NCI-H1694 treated with DMSO at 0.1 percent for 48 hours (cell line): ENCODE measurements around the gene PSENEN.
"Not testable (repeated sequence)": the region's sequence is repeated elsewhere in the genome, so short reads cannot be mapped to it uniquely, and the experiment has no call there.

Experiments used
- DNase-seq: peaks from one replicate; lab custom pipeline; 2025; lab: John Stamatoyannopoulos, UW

PSENEN gene

DNA sequence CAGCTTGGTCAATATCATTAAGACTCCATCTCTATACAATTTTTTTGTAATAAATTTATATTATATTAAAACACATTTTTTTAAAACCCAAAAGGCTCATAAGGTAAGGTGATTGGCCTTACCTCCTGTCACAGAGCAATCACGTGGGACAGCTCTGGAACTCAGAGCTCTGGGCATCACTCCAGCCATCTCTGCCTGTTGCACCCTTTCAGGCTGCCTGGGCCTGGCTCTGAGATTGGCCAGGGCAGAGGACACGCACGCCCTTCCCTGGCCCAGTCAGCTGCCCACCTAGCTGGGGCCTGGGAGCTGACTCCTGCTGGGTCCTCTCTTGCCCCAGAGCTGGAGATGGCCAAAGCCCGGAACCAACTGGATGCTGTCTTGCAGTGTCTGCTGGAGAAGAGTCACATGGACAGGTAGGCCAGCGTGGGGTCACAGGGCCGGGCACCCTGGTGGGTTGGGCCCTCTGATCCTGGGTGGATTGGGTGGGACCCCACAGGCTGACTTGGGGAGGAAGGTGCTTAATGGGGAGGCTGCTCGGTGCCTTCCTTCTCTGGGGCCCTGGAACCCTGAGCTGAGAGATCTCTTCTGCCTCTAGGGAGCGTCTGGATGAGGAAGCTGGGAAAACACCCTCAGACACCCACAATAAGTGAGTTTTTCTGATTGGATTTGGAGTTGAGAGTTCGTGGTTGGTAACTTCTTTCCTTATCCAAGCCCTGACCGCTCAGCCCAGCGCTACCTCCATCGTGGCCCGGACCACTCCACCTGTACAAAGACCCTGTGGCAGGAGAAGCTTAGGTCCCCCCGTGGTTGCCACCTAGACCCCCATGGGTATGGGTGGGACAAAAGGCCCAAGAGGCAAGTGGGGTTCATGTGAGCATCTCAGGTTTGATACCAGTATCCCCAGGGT, 6.6 kb downstream of the PSENEN start:
- DNase-seq, result no peak

DNA sequence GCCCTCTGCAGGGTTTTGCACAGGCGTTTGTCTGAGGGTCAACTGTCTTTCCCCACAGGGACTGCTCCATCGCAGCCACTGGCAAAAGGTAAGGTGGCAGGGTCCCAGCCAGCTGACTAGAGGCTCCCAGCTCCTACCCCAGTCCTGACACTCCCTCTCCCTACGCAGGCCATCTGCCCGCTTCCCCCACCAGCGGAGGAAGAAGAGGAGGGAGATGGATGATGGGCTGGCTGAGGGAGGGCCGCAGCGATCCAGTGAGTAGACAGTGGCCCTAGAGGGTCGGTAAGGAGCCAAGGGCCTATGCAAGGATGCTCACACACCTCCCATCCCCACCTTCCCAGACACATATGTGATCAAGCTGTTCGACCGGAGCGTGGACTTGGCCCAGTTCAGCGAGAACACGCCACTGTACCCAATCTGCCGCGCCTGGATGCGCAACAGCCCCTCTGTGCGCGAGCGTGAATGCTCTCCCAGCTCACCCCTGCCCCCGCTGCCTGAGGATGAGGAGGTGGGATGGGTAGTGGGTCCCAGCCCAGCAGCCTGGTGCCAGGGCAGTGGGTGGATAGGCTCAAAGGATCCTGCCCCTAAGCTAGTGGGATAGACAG, 7.4 kb downstream of the PSENEN start:
- no peak for DNase-seq

DNA sequence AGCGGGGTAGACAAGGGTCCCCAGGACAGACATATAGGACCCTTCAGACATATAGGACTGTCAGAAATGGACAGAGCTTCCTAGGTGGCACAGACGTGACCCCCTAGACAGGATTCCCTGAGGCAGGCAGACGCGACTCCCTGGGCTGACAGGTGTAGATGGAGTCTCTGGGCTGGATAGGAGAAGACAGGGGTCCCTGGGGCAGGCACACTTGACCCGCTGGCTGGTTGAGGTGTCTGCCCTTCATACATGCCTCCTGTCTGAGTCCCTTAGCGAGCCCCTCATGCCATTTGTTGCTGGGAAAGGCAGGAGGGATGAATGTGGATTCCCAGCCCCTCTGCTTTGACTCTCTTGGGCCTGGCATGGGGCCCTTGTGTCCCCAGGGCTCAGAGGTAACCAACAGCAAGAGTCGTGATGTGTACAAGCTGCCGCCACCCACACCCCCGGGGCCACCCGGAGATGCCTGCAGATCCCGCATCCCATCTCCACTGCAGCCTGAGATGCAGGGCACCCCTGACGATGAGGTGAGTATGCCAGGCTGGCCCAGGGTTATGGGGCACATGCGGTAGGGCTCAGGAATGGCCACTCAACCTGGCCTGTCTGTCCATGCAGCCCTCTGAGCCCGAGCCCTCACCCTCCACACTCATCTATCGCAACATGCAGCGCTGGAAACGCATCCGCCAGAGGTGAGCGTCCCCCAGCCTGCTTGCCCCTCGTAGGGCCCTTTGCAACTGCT, 8.4 kb downstream of the PSENEN start:
- DNase-seq, result no peak

DNA sequence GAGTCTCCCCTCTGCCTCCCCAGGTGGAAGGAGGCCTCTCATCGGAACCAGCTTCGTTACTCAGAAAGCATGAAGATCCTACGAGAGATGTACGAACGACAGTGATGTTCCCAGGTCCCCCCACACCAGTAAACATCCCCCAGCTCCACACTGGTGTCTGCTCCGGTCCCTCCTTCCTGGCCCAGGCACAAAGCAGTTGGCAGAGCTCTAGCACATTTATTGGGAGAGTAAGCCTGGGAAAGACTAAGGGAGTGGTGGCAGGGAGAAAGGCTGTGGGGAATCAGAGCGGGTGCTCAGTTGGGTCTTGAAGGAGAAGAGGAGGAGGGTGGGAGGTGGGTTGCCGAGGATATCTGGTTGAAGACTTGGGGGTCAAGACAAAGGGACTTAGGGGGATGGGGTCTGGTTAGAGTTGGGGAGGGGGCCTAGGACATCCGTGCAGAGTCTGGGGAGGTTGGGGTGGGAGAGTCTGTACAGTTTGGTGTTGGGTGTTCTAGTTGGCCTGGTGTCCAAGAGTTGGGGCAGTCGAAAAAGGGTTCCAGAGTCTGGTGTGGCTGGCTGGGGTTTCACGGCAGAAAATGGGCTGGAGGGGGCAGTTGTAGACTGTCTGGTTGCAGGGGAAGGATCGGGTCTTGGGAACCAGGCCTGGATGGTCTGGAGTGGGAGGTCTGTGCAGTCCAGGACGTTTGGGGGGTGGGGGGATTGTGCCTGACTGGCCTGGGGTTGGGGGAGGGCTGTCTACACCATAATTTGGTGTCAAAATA, 9.1 kb downstream of the PSENEN start:
- no peak for DNase-seq

DNA sequence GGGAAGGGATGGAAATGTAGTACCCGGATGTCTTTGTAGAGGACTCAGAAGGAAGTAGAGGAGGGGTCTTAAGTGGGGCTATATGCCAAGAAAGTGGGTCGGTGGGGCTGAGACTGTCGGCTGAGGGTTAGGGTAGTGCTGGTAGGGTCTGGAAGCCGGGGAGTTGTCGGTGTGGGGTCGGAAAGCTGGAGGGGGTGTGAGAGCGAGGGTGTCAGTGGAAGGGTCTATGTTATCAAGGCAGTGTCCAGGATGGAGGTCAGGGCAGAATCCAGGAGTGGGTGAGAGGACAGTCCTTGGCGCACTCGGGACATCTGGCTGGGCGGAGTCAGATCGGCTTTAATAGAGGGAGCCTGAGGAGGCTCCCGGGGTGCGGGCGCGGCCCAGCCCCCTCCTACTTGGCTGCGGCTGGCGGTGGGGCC, 9.7 kb downstream of the PSENEN start:
- DNase-seq, result no peak

DNA sequence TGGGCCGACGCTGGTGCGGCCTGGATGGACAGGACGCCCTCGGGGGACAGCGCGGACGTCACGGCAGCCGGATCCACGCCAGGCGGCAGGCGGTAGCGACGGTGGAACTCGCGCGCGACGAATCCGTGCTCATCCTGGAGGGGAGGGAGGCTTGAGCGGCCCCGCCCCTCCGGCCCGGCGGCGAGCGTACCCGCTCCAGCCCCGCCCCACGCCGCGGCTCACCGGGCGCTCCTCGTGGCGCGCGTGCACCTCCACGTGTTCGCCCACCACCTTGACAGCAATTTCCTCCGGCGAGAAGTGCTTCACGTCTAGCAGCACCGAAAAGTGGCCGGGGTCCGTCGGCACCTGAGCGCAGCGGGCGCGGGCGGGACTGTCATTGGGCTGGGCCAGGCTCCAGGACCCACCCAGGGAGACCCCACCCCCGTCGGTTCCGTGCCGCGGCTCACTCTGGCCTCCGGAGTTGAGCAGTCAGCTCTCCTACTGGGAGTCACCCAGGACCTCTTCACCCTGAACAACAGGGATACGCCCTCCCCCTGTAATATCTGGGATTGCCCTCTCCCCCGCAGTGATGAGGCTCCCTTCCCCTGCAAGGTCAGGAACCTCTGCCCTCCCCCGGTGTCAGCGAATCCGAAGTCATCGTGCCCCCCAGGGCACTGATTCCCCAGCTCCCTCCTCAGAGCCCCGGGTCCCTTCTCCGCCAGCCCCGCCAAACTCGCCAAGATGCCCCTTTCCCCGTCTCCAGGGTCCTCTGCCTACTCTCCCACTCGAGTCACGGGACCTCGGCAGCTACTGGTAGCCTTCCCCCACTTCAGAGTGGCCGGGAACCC, 10.3 kb downstream of the PSENEN start:
- DNase-seq, result no peak

DNA sequence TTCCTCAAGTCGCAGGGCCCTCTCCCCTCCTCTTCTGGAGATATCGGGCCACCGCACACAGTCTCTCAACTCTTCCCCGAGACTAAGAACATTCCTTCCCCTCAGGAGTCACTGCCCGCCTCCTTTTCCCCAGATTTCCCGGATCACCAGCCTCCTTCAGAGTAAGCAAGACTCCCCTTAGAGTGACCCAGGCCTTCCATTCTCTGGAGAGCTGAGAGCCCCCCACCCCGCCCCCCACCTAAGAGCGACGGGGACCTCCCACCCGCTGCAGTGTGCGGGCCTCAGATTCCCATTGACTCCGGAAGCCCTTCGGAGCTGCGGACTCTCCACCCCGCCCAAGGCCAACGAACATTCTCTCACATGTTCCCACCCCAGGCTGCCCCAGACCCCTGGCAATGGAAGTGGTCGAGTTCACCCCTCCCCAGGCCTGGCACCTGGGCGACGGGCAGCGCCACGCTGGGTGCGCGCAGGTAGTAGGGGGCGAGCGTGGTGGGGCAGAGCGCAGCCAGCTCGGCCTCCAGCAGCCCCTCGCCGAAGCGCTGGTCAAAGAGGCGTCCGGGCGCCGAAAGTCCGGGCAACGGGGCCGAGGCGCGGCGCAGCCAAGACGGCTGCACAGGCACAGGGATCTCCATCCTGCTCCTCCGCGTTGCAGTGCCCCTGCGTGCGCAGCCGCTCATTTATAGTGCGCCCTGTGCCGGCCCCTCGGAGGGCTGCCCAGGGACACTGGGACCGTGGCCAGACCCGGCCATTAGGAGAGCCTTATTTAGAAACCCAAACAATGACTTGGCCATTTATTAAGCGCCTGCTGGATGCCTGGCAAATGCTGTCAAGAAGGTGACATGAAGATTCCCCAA, 11.2 kb downstream of the PSENEN start, which contains the start of gene HSPB6:
HSPB6 (minus strand) TSS at position 653 of the 854 bp plus-strand sequence; CDS start at position 632, 21 bp downstream.
- DNase-seq, result no peak

DNA sequence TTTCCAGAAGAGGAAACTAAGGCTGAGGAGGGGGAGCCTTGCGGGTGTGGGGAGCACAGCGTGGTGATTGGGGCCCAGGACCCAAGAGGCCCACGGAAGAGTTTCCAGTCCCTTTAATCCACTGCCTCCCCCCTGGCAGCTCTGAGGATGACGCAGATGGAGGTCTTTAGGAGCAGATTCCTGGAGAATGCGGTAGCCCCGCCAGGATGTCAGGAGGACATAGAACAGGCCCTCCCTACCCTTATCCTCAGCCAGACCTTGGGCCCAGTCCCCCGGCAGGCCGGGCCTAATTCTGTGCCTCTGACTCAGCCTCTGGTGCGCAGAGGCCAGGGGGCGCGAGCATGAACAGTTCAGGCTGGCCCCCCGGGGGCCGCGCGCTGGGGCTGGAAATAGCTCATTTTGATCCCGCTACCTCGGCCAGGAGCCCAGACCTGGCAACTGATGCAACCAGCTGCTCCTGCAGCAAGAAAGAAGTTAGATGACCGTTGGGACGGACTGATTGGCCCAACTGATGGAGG, 11.8 kb downstream of the PSENEN start:
- DNase-seq, result peak; percentile 46

DNA sequence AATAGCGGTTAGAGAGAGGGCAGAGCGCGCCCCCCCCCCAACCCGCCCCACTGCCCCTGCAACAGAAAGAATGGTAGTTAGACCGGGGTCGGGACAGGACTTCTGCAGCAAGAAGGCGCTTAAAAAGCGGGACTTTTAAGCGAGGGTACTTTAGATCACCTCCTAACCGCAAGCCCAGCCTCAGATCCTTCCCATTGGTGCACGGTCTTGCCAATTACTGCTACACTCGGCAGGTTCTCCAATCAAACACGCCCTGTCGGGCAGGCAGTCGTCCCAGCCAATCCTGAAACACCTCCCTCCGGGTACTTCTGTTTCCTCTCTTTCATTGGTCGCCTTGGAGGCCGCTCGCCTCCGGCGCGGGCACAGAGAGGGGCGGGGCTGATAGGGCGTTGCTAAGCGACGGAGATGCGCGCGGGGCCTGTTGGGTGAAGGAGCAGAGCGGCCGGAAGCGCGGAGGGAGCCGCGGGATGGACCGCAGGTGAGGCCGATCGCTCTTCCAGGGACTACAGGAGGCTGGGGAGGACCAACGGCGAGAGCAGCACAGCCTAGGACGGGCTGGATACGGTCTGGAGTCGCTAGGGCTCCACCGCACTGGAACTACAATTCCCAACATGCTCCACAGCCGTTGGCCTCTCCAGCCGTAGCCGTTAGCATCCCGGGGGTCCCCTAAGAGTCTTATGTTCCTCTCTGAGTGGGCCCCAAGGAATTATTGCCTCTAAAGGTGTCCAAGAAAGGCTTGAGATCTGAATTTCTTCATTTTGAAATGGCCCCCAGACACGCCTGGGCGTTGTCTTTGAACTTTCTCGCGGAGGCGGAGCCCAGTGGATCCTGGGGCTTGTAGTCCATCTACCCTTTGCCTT, 12.5 kb downstream of the PSENEN start, which contains the start of gene PROSER3:
PROSER3 (plus strand) TSS at position 428 of the 860 bp plus-strand sequence; CDS start at position 468, 40 bp downstream.
- peak; percentile 99 for DNase-seq

DNA sequence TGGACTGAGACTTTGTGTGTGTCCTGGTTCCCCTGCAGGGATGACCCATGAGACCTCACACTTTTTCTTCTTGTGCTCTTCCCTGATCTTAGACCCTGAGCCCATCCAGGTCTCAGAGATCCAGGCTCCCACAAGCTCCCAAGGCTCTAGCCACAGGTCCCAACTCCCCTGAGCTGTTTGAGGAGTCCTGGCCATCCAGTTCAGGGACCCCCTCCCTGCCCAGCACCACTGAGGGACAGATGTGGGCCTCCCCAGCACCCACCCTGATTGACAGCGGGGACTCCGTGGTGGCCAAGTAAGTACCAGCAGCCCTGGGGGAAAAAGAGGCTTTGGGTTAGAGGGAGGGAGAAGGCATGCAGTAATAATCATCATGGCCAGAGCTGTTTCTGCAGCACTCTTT, 14.2 kb downstream of the PSENEN start:
- no peak for DNase-seq

DNA sequence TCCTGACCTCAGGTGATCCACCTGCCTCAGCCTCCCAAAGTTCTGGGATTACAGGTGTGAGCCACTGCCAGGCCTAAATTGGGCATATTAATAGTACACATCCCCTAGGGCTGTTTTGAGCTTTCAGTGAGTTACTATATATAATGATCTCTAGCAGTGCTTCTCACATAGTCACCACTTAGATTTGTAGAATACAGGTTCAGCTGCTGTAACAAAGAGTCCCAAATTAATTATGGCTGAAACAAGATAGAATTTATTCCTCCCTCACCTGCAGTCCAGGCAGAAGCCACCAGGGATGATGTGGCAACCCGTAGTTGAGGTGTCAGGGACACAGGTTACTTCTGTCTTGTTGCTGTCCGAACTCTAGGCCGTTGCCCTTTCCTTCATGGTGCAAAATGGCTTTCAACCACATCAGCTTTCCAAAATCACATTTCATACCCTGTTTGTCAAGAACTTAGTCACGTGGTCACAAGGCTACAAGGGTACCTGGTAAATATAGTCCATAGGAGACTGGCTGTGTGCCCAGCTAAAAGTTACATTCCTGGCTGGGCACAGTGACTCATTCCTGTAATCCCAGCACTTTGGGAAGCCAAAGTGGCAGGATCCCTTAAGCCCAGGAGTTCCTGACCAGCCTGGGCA, 15.4 kb downstream of the PSENEN start:
- DNase-seq, result no peak

DNA sequence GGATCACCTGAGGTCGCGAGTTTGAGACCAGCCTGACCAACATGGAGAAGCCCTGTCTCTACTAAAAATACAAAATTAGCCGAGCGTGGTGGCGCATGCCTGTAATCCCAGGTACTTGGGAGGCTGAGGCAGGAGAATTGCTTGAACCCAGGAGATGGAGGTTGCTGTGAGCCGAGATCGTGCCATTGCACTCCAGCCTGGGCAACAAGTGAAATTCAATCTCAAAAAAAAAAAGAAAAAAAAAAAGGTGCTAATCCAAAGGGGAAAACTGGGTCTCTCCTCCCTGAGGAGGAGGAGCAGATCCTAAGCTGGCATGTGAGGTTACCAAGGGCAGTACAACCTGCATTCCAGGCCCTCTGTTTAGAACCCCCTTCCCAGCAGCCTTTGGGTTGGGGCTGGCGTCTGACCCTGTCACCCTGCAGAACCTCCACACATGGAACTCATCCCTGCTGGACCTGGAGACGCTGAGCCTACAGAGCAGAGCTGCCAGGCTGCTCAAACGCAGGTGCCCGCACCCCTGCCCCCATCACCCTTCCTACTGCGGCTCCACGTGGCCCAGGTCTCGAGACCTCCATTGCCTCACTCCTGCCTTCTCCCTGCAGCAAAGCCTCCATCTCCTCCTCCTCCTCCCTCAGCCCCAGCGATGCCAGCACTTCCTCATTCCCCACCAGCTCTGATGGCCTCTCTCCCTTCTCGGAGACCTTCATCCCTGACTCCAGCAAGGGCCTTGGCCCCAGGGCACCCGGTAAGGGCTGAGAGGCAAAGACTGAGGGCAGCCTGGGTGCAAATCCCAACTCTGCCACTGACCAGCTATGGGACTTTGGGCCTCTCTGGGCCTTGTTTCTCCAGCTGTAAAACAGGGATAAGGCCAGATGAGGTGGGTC, 19.2 kb downstream of the PSENEN start:
- DNase-seq, result no peak

DNA sequence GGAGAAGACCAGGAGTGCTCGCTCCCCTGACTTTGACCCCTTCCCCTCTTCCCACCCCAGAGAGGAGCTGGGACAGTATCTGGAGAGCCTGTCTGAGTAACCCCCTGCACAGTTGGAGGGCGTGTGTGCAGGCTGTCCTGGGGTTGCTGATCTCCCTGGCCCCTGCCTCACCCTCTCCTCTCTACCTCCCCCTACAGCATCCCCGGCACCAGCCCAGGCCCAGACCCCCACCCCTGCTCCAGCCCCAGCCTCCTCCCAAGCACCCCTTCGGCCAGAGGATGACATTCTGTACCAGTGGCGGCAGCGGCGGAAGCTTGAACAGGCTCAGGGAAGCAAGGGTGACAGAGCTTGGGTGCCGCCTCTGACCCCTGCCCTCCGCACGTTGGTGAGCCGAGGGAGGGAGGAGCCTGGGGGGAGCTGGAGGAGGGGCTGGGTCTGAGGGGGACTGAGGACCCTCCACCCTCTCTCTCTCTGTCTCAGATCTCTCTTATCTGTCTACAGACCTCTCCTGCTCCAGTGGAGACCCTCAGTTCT, 21.2 kb downstream of the PSENEN start:
- no peak for DNase-seq

DNA sequence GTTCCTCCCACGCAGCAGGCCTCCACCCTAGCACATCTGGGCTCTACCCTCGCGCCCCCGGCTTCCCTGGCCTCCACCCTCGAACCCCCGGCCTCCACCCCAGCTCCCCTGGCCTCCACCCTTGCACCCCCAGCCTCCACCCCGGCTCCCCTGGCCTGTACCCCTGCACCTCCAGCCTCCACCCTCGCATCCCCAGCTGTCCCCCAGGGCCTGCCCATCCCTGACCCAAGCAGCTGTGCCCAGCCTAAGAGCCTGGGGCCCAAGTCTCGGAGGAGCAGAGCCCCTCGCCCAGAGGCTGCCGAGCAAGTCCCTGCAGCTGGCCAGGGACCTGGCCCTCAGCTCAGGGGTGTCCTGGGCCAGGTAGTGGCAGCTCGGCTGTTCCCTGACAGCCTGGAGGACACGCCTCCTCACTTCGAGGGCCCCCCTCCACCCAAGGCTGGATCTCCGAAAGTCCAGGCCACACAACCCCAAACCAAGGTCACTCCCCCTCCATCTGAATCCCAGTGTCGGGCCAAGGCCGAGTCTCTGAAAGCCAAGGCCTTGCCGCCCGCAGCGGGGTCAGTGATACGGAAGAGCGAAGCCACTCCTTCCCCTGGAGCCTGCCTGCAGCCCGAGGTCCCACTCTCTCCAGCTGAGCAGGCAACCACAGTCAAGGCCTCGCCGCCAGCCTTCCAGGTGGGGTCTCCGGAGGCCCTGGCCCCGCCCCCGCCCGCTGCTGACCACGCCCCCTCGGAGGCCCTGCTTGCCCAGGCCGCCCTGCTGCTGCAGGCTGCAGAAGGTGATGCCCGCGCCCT, 22.0 kb downstream of the PSENEN start:
- DNase-seq, result no peak

DNA sequence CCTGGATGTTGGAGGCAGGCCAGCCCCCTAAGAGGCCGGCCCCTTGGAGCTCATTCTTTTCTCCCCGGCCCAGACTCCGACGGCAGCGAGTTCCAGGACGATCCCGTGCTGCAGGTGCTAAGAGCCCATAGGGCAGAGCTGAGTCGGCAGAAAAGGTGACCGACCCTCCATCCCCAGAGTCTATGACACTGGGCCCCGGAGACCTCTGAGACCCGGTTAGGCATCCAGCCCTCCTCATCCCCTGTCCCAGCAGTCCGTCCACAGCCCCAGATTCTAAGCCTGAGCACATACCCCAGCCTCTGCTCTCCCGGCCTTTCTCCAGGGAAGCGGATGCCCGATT, 22.6 kb downstream of the PSENEN start:
- DNase-seq, result no peak

DNA sequence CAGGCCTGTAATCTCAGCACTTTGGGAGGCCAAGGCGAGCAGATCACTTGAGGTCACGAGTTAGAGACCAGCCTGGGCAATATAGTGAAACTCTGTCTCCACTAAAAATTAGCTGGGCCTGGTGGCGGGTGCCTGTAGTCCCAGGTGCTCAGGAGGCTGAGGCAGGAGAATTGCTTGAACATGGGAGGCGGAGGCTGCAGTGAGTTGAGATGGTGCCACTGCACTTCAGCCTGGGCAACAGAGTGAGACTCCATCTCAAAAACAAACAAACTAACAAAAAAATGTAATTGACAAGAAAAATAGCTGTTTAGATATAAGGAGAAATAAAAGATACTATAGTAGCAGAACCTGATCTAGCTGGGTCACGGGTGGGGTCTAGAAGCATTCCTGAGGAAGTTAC, 26.9 kb downstream of the PSENEN start:
- DNase-seq, result not testable (repeated sequence)
